ENCODE results near the gene IL32. TPM values are rescaled to one million over a fixed set of nuclear protein-coding genes. Genes with fewer than 3 reads are reported as not detected.
A peak's percentile ranks its signal among the peaks of the same experiment; 100 is the strongest.

IL32 gene
- total and polyA plus RNA-seq, 2 donors (not counting 1 experiment from before 2014, with no cell fraction given) = 2.0 to 2.3 TPM

DNA sequence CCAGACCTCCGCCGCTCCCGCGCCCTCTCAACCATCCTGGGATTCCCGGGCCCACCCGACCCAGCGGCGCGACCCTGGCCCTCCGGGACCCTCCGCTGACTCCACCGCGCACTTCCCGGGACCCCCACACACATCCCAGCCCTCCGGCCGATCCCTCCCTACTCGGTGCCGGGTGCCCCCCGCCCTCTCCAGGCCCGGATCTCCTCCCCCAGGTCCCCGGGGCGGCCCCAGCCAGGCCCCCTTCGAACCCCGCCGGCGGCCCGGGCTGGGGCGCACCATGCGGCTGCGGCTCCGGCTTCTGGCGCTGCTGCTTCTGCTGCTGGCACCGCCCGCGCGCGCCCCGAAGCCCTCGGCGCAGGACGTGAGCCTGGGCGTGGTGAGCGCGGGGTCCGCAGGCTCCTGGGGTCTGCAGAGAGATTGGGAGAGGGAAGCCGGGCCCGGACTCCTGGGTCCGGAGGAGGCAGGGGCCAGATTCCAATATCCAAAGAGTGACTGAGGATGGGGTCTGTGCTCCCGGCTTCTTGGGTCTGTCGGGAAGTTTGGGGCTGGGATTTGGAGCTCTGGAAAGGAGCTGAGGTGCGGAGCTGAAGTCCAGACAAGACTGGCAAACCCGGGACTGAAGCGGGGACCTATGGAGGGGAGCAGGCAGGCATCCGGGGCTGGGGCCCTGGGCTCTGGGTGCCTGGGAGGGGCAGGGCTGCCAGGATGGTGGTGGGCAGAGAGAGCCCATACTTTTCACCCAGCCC, 18.6 kb upstream of the IL32 start:
- DNase-seq (peak; percentile 32), ATAC-seq (ENCODE audit: low read depth) (no peak)
- H3K4me3 Mint-ChIP-seq = peak overlapping the region; percentile 71
- intact Hi-C loops (cut with micrococcal nuclease) = loop anchor here (5.0 kb wide), 1 partner anchor 125 kb away; no protein-coding TSS in a partner anchor
- H2AFZ ChIP-seq (ENCODE audit: insufficient read depth, low read depth, low read length, poor library complexity, severe bottlenecking) = peak overlapping the region; percentile 51
- peaks cover 11% of the 10 kb centered on the region for H3K4me1 Mint-ChIP-seq
- H3K27me3 Mint-ChIP-seq = peaks cover 30% of the 10 kb centered on the region
- peak overlapping the region in 3 of 5 experiments; percentile 53 to 72 (median 58) for H3K4me3 ChIP-seq (ENCODE audit: control extremely low read depth in 1 of 5, extremely low read depth in 1 of 5, insufficient read depth in 1 of 5, low read depth in 2 of 5, low read length in 4 of 5)
- no peaks in the 10 kb centered on the region for H3K9me3 Mint-ChIP-seq (ENCODE audit: insufficient read depth)
- H3K27me3 ChIP-seq (replicated peaks in 1 of 4; ENCODE audit: control extremely low read depth in 1 of 4, control insufficient read depth in 3 of 4, insufficient read depth in 4 of 4, low read length in 3 of 4) = peaks cover 0 to 68% (median 34%) of the 10 kb centered on the region in 4 experiments
- H3K36me3 ChIP-seq (replicated peaks in 1 of 2; ENCODE audit: control extremely low read depth in 1 of 2, control insufficient read depth in 1 of 2, extremely low read depth in 1 of 2, insufficient read depth in 2 of 2, low read length in 1 of 2) = no peaks in the 10 kb centered on the region
- H3K4me2 ChIP-seq (replicated peaks; ENCODE audit: low read depth, low read length, poor library complexity, severe bottlenecking) = peak overlapping the region; percentile 100
- peaks cover 0 to 23% (median 0%) of the 10 kb centered on the region in 3 donors for H3K9me3 ChIP-seq (ENCODE audit: control extremely low read depth in 1 of 3, control insufficient read depth in 2 of 3, insufficient read depth in 1 of 3, low read length in 2 of 3)
- no peaks in the 10 kb centered on the region for H3K79me2 ChIP-seq (ENCODE audit: control insufficient read depth, insufficient read depth, low read length)
- H3K4me1 ChIP-seq (ENCODE audit: control insufficient read depth in 2 of 2, insufficient read depth in 2 of 2, low read length in 2 of 2) = peaks cover 21% of the 10 kb centered on the region in 2 donors
- CTCF ChIA-PET = interaction anchor here (0.8 to 1.8 kb wide), 4 partner anchors 12 to 55 kb away, joined by 3 to 10 read pairs (median 8); no protein-coding TSS in a partner anchor
- H4K20me1 ChIP-seq (ENCODE audit: control insufficient read depth, insufficient read depth, low read length, poor library complexity, severe bottlenecking) = no peaks in the 10 kb centered on the region
- peak overlapping the region; percentile 67 for H3K9ac ChIP-seq (ENCODE audit: low read length)
- H3K27ac Mint-ChIP-seq = no peak overlapping the region
- TF ChIP-seq CTCF (IDR thresholded peaks at IDR 0.05) (no peak), EZH2 (IDR thresholded peaks at IDR 0.05; ENCODE audit: borderline replicate concordance, insufficient read depth, low read depth, low read length, poor library complexity, severe bottlenecking) (peak; percentile 57)
- H3K27ac ChIP-seq (ENCODE audit: low read length in 2 of 2) = no peak overlapping the region
- POLR2A ChIA-PET = no interaction called here
- WGBS (ENCODE audit: insufficient coverage) = 4% methylated on average over 50 of the region's 54 CpGs

- no peak overlapping the region for H3K27ac ChIP-seq (ENCODE audit: low read length in 2 of 2)
- Mint-ChIP-seq H3K9me3 (ENCODE audit: insufficient read depth) (no peaks in the 10 kb centered on the region), H3K4me1 (peaks cover 14% of the 10 kb centered on the region), H3K27me3 (peaks cover 30% of the 10 kb centered on the region), H3K4me3 (peak overlapping the region; percentile 71), H3K27ac (no peak overlapping the region)
- peaks cover 21% of the 10 kb centered on the region in 2 donors for H3K4me1 ChIP-seq (ENCODE audit: control insufficient read depth in 2 of 2, insufficient read depth in 2 of 2, low read length in 2 of 2)
- POLR2A ChIA-PET = interaction anchor here (0.7 kb wide), 1 partner anchor 73 kb away, joined by 6 read pairs; no protein-coding TSS in a partner anchor
- H3K36me3 ChIP-seq (replicated peaks in 1 of 2; ENCODE audit: control extremely low read depth in 1 of 2, control insufficient read depth in 1 of 2, extremely low read depth in 1 of 2, insufficient read depth in 2 of 2, low read length in 1 of 2) = no peaks in the 10 kb centered on the region
- peak overlapping the region; percentile 100 for H3K4me2 ChIP-seq (replicated peaks; ENCODE audit: low read depth, low read length, poor library complexity, severe bottlenecking)
- no peak overlapping the region for H3K9ac ChIP-seq (ENCODE audit: low read length)
- H3K79me2 ChIP-seq (ENCODE audit: control insufficient read depth, insufficient read depth, low read length) = no peaks in the 10 kb centered on the region
- TF ChIP-seq CTCF (IDR thresholded peaks at IDR 0.05) = no peak
- TF ChIP-seq EZH2 (IDR thresholded peaks at IDR 0.05; ENCODE audit: borderline replicate concordance, insufficient read depth, low read depth, low read length, poor library complexity, severe bottlenecking) = no peak
- 15% methylated on average over 13 of the region's 13 CpGs for WGBS (ENCODE audit: insufficient coverage)
- intact Hi-C loops (cut with micrococcal nuclease) = loop anchor here (5.0 kb wide), 1 partner anchor 125 kb away; no protein-coding TSS in a partner anchor
- no peak overlapping the region for H2AFZ ChIP-seq (ENCODE audit: insufficient read depth, low read depth, low read length, poor library complexity, severe bottlenecking)
- no peak overlapping the region for H3K4me3 ChIP-seq (ENCODE audit: control extremely low read depth in 1 of 5, extremely low read depth in 1 of 5, insufficient read depth in 1 of 5, low read depth in 2 of 5, low read length in 4 of 5)
- peaks cover 0 to 23% (median 0%) of the 10 kb centered on the region in 3 donors for H3K9me3 ChIP-seq (ENCODE audit: control extremely low read depth in 1 of 3, control insufficient read depth in 2 of 3, insufficient read depth in 1 of 3, low read length in 2 of 3)
- no peaks in the 10 kb centered on the region for H4K20me1 ChIP-seq (ENCODE audit: control insufficient read depth, insufficient read depth, low read length, poor library complexity, severe bottlenecking)
- ATAC-seq (ENCODE audit: low read depth) (no peak), DNase-seq (no peak)
- CTCF ChIA-PET = interaction anchor here (0.8 to 1.9 kb wide), 5 partner anchors 11 to 82 kb away, joined by 3 to 10 read pairs (median 6); no protein-coding TSS in a partner anchor
- H3K27me3 ChIP-seq (replicated peaks in 1 of 4; ENCODE audit: control extremely low read depth in 1 of 4, control insufficient read depth in 3 of 4, insufficient read depth in 4 of 4, low read length in 3 of 4) = peaks cover 0 to 68% (median 34%) of the 10 kb centered on the region in 4 experiments
Measured at GRCh38 chr16:3047387-3047720, 18.1 kb upstream of the IL32 start.
